GM15510 (cell line): Measurements from ENCODE around the gene ICOSLG.
"Not testable (repeated sequence)": the region's sequence is repeated elsewhere in the genome, so short reads cannot be mapped to it uniquely, and the experiment has no call there.

Source experiments
- POLR2A ChIP-seq: IDR thresholded peaks from 3 replicates; pipeline ENCODE4 v1.6.1; 2011; ENCODE audit warnings: borderline replicate concordance; ENCODE audit not compliant: insufficient read length; ENCODE audit errors: extremely low read depth

The ICOSLG gene, protein sequence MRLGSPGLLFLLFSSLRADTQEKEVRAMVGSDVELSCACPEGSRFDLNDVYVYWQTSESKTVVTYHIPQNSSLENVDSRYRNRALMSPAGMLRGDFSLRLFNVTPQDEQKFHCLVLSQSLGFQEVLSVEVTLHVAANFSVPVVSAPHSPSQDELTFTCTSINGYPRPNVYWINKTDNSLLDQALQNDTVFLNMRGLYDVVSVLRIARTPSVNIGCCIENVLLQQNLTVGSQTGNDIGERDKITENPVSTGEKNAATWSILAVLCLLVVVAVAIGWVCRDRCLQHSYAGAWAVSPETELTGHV

DNA sequence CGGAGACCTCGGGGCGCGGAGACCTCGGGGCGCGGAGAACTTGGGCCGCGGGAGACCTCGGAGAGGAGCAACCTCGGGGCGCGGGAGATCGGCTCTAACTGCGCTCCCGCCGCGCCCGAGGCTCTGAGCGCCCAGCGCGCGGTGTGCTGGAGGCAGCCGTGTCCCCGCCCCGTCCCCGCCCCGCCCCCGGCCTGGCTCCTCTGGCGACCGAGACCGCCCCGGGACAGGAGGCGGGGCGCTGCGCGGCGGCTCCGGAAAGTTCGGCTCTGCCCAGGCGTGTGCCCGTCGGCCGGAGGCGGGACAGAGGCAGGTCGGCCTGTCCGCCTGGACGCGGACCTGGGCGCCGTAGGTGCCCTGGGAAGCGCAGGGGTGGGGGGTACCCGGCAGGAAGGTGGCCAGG, at the start of gene ICOSLG:
TSS of gene ICOSLG (minus strand) at position 102 of the 400 bp plus-strand sequence. CDS start 126 bp downstream, outside the sequence.
- not testable (repeated sequence) for TF ChIP-seq POLR2A

DNA sequence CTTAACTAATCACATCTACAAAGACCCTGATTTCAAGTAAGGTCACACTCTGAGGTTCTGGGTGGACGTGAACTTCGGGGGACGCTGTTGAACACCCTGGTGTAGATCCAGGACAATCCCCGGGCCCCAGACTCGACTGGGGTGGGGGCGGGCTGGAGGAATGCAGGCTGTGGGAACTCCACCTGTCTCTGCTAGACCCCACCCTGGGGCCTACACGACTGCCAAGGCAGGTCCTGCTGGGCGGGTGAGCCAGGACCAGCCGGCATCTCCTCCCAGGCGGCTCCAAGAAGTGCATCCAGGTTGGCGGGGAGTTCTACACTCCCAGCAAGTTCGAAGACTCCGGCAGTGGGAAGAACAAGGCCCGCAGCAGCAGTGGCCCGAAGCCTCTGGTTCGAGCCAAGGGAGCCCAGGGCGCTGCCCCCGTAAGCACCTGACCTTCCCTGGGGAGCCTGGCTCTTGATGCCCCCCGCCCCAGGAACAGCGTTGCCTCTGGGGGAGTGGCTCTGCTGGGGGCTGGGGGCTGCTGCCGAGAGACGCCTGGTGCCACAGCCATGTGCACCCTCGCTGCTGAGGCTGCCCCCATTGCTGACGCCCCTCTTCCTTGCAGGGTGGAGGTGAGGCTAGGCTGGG, 48.8 kb upstream of the ICOSLG start:
- no peak for TF ChIP-seq POLR2A

DNA sequence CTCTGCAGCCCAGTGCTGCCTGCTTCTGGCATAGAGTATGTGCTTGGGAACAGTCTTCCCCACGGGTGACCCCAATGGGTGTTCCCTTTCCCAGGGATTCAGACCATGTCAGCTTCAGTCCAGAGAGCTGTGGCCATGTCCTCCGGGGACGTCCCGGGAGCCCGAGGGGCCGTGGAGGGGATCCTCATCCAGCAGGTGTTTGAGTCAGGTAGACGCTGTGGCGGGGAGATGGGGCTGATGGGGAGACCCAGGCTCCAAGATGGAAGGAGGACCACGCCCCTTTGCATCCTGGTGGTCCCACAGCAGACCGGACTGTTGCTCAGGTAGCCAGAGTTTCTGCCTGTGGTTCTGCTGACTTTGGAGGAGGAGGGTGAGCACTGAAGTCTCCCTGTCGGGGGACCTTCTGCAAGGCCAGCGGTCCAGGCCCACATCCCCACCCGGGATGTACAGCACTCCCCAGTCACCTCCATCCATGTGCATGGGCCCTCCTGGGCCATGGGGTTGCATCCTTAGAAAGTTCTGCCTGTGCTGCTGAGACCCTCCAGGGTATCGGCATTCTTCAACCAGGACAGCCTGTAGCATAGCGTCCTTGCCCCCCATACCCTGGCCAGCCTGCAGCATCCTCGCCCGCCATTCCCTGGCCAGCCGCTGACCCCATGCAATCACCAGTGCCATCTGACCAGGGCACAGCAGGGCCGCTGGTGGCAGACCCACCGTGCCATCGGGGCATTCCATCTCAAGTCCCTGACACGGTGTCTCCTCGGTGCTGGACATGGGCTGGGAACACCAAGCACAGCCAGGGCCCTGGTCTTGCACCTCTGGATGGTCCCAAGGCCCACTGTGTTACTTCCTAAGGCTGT, 47.7 kb upstream of the ICOSLG start:
- TF ChIP-seq POLR2A: no peak

DNA sequence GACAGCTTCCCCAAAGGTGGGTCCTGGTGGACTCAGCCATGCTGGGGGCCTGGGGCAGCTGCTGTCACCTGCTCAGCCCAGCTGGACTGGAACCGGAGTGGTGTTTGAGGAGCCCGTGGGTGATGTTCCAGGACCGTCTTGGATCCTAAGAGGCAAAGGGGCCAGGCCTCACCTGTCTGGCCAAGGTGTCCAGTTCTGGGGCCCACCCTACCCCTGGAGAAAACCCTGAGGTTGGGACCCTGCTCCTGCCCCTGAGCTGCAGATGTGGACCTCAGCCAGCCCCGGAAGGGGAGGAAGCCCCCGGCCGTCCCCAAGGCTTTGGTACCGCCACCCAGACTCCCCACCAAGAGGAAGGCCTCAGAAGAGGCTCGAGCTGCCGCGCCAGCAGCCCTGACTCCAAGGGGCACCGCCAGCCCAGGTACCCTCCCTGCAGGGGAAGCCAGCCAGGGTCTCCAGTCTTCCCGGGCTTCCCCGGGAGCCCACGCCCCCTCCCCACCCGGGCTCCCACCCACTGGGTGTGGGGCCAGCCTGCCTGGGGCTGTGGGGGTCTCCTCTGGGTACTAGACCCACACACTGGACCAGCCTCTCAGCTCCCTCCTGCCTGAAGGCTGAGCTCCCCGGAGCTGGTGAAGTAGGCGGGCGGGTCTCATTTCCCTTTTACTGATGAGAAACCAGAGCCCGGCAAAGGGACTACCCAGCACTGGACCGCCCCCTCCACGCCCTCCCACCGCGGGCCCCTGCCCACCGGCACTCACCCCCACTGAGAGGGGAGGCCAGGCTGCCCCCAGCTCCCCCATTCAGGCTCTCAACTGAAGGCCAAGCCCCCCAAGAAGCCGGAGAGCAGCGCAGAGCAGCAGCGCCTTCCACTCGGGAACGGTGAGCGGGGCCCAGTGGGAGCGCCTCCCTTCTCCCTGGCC, 46.2 kb upstream of the ICOSLG start:
- no peak for TF ChIP-seq POLR2A

DNA sequence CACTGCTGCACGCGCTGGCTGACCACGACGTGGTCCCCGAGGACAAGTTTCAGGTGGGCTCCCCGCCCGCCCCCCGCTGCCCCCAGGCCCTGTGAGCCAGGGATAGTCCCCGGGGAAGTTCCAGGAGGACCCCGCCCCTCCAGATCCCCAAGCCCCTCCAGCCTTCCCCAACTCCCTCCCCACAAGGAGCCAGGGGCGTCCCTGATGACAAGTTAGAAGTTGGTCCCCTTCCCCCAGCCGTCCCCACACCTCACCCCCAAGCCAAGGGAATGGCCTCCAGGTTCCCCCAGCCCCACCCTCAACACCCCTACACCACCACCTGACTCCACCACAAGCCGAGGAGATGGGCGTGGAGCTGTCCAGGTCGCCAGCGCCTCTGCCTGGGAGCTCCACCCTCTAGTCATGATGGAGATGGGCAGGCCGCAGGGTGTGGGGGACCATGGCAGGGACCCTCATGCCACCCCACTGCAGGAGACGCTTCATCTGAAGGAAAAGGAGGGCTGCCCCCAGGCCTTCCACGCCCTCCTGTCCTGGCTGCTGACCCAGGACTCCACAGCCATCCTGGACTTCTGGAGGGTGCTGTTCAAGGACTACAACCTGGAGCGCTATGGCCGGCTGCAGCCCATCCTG, 45.5 kb upstream of the ICOSLG start:
- no peak for TF ChIP-seq POLR2A

DNA sequence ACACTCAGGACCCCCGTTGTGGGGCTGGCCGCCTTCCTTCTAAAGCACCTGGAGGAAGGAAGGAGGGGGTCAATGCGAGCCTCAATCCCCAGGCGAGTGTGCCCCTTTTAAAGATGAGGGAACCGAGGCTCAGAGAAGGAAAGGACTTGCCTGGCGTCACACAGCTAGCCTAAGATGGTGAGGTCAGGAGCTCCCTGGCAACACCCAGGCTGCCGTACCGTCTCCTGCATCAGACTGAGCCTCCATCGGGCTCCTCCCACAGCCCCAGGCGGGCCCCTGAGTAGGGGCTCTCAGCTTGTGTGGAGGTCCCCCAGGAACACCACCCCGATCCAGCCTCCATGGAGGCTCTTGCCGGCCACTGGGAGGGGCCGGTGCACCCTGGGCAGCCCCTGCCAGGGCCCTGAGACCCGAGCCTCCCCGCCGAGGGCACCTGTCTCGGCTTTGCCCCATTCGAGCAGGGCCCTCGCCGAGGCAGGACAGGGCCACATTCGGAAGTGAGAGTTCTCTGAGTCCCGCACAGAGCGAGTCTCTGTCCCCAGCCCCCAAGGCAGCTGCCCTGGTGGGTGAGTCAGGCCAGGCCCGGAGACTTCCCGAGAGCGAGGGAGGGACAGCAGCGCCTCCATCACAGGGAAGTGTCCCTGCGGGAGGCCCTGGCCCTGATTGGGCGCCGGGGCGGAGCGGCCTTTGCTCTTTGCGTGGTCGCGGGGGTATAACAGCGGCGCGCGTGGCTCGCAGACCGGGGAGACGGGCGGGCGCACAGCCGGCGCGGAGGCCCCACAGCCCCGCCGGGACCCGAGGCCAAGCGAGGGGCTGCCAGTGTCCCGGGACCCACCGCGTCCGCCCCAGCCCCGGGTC, 44.6 kb upstream of the ICOSLG start, which contains the start of gene AIRE:
TSS of gene AIRE (plus strand) at position 739 of the 855 bp plus-strand sequence. CDS start 131 bp downstream, outside the sequence.
- no peak for TF ChIP-seq POLR2A

DNA sequence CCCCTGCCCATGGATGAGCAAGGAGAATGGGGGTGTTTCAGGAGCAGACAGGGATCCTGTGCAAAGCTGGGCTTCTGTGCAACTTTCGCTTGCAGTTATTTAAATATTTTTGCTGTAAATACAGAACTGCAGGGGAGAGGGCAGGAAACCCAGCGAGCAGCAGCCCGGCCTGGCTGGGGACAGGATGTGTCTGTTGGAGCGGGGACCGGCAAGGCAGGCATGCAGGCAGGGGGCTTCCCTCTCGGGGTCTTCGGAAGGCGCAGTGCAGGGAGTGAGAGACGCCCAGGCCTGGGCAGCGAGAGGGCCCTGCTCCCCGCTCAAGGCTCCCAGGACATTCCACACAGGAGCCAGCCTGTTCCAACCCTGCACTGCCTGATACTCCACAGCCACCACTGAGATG, 43.2 kb upstream of the ICOSLG start:
- no peak for TF ChIP-seq POLR2A

DNA sequence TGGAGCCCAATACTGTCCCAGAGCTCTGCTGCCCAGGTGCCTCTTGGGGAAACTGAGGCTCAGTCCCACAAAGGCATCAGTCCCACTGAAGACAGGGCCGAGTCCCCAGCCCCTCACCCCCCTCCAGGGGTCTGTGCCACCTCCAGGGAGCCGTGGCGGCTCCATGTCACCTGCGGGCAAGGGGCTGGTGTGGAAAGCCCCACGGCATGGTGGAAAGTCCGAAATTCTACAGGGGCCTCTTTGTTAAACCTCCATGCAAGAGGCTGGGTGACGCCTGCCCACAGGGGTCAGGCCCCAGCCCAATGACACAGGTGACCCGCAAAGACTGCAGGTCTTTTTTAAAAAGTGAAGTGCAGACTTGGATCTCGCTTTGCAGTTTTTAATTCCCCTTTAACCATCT, 41.6 kb upstream of the ICOSLG start:
- TF ChIP-seq POLR2A: no peak

DNA sequence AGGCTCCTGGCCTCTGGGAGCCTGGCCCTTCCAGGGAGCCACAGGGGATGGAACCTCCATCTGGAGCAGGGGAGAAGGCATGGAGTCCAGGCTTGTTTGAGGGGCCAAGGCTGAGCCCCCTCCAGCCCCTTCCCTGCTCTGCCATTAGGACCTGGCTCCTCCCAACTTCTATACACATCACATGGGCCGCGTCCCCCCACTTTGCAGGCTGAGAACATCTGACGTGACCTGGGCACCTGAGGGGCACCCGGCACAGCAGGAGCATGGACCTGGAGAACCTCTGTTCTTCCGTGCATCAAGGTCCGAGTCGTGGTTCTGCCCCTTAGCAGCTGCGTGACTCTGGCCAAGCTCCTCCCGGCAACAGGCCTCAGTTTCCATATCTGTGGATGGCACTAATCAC, 41.1 kb upstream of the ICOSLG start:
- TF ChIP-seq POLR2A: no peak

DNA sequence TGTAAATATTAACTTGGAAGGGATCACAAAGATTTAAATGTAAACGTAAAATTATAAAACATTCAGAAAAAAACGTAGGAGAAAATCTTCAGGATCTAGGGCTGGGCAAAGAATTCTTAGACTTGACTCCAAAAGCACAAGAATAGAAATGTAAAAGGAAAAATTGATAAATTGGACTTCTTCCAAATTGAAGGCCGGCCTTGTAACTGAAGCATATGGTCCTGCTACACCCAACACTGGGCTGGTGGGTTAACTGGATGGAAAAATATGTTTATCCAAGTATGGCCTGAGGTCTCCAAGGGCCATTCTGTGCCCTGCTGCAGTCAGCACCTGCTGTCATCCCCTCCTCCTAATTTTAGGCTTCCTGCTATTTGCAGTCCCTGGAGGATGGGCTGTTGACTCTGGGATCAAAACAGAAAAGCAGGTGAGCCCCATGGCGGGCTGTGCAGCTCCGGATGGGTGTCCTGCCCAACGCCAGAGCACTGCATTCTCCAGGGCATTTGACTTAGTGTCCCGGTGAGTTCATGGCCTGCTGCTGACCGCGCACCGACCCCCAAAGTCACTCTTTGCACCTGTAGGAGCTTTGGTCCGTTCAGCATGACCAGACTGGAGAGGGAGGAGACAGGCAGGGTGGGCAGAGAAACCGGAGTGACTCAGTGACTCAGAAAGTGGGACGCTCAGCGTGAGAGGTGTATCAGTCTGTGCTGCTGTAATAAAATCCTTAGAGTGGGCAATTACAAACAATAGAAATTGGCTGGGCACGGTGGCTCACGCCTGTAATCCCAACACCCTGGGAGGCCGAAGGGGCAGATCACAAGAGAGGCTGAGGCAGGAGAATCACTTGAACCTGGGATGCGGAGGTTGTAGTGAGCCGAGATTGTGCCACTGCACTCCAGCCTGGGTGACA, 38.9 kb upstream of the ICOSLG start:
- TF ChIP-seq POLR2A: no peak

DNA sequence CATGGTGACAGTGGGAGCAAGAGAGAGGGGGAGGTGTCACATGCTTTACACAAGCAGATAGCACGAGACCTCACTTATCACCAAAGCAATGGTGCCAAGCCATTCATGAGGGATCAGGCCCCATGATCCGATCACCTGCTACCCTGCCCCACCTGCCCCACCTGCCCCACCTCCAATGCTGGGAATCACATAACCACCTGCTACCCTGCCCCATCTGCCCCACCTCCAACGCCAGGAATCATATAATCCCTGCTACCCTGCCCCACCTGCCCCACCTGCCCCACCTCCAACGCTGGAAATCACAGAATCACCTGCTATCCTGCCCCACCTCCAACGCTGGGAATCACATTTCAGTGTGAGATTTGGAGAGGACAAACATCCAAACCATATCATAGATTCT, 34.3 kb upstream of the ICOSLG start:
- no peak for TF ChIP-seq POLR2A

DNA sequence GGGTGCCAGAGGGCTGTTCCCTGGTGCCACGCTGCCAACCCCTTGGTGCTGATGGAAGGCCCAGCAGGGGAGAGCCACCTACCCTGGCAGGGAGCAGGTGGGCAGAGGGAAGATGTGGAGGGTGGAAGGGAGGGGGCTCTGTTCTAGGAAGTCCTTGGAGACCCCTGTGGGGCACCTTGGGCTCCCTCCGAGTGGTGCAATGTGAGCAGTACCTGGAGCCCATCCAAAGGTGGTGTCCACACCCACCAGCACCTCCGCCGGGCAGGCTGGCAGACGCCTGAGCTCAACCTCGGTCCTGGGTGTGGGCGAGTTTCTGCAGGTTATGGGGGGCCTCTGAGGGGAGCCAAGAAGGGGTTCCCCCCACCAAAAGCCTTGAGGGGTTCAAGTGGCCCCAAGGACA, 32.3 kb upstream of the ICOSLG start:
- TF ChIP-seq POLR2A: no peak
